CMK (cell line): ENCODE measurements around the gene UTS2R.
"Not testable (repeated sequence)": the region's sequence is repeated elsewhere in the genome, so short reads cannot be mapped to it uniquely, and the experiment has no call there.

Experiments
- DNase-seq: peaks from one replicate; pipeline ENCODE4 v3.0.0-alpha.2; 2010; ENCODE audit warnings: low read depth

Gene UTS2R

DNA sequence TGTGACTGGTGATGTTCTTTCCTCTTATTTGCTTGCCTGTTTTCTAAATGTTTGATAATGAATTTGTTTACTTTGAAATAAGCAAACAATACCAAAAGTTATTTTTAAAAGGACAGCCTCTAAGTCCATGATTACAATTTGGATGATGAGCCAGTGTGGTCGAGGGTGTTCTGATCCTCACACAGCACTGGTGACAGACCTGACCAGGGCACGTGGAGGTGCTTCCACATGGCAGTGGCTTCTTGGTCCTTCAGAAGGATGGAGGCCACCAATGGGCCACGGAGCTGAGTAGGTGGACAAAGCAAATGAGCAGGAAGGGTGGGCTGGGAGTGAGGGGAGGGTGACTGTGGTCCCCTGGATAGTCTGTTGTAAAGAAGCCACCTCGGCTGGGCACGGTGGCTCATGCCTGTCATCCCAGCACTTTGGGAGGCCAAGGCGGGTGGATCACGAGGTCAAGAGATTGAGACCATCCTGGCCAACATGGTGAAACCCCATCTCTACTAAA lies 16.7 kb upstream of the UTS2R start:
- no peak for DNase-seq

DNA sequence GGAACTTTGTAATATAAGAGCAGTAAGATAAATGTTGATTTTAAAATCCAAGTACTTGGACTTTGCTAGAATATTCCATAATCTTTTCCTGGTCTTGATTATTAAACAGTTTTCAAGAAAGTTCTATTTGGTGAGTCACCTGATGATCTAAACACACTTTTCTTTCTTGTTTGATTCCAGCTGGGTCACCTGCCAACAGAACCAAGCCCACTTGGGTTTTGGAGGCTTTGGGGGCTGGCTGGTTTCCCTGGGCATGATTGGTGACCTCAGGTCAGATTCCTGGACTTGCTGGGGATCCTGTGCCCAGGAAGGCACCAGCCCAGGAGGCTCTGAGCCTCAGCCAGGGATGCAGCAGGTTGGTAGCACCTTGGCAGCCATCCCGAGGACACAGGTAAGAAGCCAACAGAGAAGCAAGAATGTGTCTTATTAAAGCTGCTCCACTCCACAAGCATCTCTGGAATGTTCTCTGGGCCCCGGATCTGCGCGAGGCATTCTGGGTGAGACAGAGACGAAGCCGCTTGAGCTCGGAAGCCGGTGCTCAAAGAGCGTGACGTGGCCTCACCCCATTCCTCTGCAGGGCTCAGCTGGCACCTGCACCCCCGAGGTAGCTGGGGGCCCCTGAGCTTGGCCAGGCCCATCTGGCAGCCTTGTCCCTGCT lies 15.7 kb upstream of the UTS2R start:
- no peak for DNase-seq

DNA sequence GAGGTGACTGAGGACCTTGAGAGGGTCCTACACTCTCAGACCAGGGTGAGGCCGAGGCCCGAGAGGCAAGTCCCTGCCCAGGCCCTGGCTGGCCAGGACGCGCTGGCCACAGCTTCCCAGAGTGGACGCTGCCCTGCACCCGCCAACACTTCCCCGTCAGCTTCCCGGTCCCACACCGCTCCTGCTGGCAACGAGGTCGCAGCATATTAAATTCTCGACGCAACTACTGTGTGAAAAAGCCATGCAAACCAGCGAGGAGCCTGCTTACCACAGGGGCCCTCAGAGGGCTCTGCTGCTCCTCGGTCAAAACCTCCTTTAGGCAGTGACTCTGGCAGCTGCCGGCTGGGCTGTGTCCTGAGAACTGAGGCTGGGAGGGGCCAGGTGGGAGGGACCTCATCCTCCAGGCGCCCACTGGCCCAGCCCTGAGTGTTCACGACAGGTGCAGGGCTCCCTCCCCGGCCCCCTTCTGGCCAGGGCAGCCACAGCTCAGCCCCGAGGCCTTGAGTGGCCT lies 14.7 kb upstream of the UTS2R start:
- no peak for DNase-seq

DNA sequence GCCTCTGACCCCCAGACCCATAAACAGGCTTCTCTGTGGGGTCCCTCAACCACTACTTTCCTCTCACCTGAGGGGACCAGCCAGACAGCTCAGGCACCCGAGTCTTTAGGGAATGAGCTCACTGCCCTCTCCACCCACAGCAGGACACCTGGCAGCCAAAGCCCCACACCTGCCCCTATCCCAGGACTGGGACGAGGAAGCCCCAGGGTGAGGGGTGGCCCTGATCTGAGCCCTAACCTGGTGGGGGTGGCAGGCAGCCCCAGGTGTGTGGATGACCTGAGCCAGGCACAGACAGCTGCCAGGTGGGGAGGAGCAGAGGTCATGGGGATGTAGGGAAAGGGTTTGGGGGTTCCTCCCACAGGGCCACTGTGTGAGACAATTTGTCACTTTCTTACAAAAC lies 14.2 kb upstream of the UTS2R start:
- DNase-seq, result no peak

DNA sequence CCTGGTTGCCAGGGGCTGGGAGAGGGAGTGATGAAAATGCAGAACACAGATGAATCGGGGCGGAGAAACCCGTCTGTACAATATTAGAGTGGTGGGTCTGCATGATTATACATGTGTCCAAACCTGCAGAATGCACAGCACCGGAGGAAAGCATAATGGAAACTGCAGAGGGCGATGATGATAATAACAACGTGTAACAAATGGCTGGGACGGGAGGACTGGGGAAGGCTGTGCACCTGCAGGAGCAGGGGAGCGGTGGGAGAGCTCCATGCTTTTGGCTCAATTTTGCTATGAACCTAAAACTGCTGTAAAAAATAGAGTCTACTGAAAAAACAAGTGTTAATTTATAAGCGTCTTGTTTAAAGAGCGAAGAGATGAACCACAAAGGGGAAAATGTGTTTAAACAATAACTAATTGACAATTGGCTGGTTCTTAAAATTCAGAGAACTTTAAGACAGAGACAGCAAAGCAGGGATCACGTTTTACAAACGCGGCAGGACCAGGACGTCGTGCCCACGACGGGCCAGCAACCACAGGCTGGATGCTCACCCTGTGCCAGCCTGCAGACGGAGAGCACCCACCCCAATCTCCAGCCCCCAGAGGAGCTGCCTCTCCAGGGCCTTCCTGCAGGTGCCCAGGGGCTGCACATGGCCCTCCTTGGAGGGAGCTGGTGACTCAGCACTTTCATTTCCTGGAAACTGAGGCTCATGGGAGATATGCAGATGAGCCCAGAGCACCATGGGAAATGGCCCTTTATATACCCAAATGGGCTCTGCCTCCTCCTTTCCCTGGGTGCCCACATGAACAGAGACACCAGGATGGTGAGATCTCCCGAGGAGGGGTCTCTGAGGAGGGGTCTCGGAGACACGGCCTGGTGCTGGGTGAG lies 12.9 kb upstream of the UTS2R start, which contains the start of gene TEX19:
TEX19 (plus strand) TSS at position 783 of the 886 bp plus-strand sequence. CDS start 2,904 bp downstream, outside the sequence.
- no peak for DNase-seq

DNA sequence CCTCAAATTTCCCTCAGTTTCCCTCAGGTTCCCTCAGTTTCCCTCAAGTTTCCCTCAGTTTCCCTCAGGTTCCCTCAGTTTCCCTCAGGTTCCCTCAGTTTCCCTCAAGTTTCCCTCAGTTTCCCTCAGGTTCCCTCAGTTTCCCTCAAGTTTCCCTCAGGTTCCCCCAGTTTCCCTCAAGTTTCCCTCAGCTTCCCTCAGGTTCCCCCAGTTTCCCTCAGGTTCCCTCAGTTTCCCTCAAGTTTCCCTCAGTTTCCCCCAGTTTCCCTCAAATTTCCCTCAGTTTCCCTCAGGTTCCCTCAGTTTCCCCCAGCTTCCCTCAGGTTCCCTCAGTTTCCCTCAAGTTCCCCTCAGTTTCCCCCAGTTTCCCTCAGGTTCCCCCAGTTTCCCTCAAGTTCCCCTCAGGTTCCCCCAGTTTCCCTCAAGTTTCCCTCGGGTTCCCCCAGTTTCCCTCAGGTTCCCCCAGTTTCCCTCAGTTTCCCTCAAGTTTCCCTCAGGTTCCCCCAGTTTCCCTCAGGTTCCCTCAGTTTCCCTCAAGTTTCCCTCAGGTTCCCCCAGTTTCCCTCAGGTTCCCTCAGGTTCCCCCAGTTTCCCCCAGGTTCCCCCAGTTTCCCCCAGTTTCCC lies 12.0 kb upstream of the UTS2R start:
- not testable (repeated sequence) for DNase-seq

DNA sequence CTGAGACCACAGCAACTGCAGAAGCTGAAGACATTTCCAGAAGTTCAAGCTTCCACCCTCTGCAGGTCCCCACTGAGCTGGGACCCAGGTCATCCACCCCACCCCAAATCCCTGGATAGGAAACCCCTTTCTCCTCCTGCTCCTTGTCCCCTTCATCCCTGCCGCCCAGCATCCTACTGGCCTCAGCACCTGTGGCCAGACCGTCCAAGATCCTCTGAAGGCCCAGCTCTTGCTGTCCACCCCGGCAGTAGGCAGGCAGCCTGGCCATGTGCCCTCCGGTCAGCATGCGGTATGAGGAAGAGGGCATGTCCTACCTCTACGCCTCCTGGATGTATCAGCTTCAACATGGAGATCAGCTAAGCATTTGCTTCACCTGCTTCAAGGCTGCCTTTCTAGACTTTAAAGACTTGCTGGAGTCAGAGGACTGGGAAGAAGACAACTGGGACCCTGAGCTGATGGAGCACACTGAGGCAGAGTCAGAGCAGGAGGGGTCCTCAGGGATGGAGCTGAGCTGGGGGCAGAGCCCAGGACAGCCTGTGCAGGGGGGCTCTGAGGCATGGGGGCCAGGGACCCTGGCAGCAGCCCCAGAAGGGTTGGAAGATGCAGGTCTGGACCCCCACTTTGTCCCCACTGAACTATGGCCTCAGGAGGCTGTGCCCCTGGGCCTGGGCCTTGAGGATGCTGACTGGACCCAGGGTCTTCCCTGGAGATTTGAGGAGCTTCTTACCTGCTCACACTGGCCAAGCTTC lies 9.5 kb upstream of the UTS2R start:
- DNase-seq, result no peak

DNA sequence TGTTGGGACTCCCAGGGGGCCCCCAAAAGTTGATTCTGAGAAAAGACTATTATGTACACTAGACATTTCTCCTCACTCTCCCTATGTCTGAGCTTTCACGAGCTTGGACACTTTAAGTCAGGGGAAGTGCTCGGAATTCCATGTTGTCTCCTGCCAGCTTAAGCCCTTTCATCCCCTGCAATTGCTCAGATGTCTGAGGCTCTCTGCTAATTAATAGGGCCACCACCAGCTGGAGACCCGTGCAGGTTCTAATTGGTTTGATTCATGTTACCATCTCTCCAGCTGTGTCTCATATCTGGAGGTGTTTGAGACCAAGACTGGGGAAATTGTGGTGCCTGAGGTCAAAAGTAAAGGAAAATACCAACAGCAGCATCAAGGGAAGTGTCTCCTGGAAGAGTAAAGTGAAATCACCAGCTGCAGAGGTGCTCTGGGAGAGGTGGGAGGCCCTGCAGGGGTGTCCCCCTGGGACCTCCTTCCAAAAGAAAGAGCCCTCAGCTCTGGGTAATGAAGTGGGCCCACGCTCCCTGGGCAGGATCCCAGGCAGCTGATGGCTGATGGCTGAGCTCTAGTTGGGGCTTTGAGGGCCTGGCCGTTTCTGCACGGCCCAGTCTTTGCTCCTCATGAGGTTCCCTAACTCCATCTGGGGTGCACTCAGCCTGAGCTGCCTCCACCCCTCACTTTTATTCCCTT lies 5.8 kb upstream of the UTS2R start:
- DNase-seq, result no peak

DNA sequence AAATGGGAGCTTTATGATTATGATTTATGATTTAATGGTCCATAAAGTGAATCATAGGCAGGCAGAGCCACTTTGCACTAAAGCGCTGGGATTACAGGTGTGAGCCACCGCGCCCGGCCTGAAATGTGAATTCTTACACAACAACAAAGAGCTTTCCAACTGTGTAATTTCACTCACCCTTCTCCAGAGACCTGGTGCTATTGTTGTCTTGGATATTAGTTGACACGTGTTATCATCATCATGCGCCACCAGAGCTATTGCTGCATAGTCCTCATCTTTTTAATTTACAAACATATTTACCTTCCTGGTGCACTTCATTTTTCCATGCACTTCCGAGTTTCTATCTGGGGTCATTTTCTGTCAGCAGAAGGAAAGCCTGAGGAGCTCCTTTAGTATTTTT lies 4.8 kb upstream of the UTS2R start:
- DNase-seq, result no peak

DNA sequence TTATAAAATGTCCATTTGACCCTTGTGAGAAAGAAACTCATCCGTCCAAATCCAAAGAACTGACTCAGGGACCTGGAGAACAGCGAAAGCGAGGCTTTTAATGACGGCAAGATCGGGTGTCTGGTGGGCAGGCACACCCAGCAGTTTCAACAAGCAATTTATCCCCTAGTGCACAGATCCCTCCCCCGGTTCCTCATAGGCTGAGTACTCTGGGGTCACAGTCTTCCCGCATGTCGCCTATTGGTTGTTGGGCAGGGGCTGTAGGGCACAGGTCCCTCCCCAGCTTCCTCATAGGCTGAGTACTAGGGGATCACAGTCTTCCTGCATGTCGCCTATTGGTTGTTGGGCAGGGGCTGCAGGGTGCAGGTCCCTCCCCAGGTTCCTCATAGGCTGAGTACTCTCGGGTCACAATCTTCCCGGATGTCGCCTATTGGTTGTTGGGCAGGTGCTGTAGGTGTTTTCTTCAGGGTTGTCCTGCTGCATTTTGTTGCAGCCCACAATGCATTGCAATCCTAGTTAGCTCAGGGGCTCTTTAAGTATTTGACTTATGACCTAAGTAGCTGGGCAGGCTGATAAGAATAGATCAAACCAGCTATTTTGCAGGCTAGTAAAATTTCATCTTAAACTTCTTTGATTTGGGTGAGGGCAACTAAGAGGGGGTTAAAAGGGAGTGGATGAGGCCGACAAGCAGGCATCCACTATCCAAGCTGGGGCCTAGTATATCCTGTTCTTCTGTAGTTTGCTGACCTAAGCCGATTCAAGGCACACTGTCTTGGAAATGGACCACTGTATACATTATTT lies 3.6 kb upstream of the UTS2R start:
- DNase-seq, result peak; percentile 99

DNA sequence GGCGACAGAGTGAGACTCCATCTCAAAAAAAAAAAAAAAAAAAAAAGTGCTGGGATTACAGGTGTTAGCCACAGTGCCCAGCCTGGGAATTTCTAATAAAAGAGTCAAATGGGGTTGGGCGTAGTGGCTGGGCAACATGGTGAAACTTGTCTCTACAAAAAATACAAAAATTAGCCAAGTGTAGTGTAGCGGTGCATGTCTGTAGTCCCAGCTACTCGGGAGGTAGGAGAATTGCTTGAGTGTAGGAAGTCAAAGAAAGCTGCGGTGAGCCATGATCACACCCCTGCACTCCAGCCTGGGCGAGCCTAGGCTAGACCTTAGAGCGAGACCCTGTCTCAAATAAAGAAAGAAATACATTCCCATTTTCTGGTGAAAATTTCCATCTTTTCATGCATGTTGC lies 2.4 kb upstream of the UTS2R start:
- DNase-seq, result no peak

DNA sequence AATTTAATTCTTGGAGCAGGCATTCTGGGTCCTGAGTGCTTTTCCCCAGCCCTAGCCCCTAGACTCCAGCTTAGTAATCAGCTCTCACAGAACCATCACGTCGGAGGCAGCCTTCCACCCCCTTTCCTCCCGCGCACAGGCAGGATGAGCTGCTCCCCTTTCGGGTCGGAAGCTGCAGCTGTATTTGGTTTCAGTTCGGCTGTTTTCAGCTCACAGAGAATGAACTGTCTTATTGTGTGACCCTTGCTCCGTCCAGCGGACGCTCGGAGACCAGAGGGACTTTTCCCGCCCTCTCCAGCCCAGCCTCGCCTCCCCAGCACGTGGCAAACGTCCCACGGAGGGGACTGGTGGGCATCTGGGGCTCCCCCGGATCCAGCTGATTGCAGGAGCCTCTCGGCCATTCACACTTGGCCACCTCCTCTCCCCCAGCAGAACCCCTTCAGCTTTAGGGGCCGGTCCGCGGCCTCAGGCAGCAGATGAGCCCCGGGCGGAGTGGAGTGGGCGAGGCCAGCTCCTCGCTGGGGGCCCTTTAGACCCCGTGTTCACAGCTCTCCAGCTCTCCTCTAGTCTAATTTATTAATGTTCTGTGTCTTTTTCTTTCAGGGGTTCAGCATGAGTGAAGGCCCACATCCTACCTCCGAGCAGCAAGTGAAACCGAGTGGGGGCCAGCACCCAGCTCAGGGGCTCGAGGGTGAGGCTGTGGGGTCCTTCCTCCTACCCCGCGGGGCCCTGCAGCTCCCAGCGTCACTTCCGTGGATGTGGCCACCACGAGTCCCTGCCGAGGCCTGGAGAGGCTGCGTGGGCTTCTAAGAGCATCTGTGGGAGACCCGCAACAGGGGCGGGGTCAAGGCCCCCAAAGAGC lies 863 bp upstream of the UTS2R start:
- no peak for DNase-seq

DNA sequence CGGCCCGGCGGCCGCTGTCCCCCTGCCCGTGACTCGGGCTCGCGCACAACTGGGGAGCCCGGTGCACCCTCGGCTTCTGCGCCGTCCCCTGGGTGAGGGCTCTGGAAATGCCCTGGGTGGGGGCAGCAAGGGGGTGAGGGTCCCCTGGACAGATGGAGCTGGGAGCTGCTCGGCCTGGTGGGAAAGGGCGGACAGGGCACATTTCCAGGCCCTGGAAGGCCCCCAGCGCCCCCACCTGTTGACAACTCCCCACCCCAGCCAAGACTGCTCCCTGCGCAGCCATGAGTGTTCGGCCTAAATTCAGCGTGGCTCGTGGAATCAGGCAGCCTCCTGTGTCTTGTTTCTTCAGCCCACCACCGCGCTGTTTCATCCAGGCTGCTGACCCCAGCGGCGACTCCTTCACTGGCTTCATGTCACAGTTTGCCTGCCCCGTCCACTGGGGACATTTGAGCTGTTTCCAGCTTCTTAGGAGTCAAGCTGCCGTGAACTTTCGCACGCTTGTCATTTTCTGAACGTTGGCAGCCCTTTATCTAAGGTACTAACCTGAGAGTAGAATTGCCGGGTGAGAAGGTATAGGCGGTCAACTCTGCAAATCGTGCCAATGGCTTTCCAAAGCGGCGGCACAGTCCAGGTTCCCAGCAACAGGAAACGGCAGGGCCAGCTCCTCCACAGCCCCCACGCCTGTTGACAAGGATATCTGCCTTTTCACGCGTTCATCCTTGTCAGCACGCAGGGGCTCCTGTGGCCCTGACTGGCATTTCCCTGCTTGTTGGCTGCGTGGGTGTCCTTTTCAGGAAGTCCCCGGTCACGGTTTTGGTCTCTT lies 895 bp downstream of the UTS2R start:
- DNase-seq, result no peak

DNA sequence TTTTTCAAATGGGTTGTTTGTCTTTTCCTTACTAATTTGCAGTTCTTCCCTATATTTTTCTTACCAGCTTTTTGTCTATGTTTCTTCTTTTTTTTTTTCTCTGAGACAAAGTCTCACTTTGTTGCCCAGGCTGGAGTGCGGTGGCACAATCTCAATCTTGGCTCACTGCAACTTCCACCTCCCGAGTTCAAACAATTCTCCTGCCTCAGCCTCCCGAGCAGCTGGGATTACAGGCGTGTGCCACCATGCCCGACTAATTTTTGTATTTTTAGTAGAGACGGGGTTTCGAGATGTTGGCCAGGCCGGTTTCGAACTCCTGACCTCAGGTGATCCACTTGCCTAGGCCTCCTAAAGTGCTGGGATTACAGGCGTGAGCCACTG lies 1.5 kb downstream of the UTS2R start:
- not testable (repeated sequence) for DNase-seq

DNA sequence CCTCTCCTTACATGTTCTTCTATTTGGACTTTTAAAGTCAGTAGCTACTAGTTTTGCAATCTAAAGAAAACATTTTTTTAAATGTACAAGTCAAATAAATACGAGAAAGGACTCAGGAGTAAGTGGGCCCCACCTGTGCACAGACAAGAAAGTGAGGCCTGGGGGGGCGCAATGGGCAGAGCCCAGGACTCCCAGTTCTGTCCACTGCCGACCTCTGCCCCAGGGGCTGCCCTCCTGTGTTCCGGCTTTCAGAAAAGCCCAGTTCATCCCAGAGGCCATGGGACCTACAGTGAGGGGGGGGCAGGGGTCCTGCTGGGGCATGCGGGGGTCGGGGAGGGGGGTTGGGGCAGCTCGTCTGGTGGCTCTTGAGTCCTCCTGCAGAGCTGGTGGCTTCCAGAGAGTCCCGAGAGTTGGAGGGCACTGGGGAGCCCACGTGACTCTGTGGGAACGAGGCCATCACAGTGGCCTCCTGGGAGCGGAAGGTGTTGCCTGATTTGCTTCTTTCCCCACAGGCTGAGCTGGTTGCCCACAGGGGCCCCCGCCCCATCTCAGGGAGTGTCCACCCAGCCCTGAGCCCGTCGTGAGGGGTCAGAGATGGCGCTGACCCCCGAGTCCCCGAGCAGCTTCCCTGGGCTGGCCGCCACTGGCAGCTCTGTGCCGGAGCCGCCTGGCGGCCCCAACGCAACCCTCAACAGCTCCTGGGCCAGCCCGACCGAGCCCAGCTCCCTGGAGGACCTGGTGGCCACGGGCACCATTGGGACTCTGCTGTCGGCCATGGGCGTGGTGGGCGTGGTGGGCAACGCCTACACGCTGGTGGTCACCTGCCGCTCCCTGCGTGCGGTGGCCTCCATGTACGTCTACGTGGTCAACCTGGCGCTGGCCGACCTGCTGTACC lies 2.4 kb downstream of the UTS2R start:
- DNase-seq, result no peak

DNA sequence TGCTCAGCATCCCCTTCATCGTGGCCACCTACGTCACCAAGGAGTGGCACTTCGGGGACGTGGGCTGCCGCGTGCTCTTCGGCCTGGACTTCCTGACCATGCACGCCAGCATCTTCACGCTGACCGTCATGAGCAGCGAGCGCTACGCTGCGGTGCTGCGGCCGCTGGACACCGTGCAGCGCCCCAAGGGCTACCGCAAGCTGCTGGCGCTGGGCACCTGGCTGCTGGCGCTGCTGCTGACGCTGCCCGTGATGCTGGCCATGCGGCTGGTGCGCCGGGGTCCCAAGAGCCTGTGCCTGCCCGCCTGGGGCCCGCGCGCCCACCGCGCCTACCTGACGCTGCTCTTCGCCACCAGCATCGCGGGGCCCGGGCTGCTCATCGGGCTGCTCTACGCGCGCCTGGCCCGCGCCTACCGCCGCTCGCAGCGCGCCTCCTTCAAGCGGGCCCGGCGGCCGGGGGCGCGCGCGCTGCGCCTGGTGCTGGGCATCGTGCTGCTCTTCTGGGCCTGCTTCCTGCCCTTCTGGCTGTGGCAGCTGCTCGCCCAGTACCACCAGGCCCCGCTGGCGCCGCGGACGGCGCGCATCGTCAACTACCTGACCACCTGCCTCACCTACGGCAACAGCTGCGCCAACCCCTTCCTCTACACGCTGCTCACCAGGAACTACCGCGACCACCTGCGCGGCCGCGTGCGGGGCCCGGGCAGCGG lies 3.2 kb downstream of the UTS2R start:
- no peak for DNase-seq
